ENCODE measurements around the gene STXBP5L. TPM values are rescaled to one million over a fixed set of nuclear protein-coding genes. Genes with fewer than 3 reads are reported as not detected.

STXBP5L gene
- polyA plus RNA-seq, 2 of the 4 experiments (the other 2 are of a cell fraction): 0.08 TPM; not detected in 1

GRCh38 chr3:121232309-121233225 is 324.6 kb downstream of the STXBP5L start (continued):
- TF ChIP-seq FOSB (CRISPR knock-in tag; IDR thresholded peaks at IDR 0.05): no peak
- no peak for TF ChIP-seq USF2 (IDR thresholded peaks at IDR 0.05)

GRCh38 chr3:121243208-121243607 is 335.2 kb downstream of the STXBP5L start:
- FAIRE-seq (no peak), ATAC-seq (no peak), DNase-seq (ENCODE audit: low read depth in 1 of 2, low spot score in 1 of 2) (no peak)
- H3K27ac ChIP-seq: no peak overlapping the region
- WGBS (ENCODE audit: missing lambda C conversion rate): 4% methylated on average over 1 of the region's 1 CpG
- H3K4me3 ChIP-seq: no peak overlapping the region
- TF ChIP-seq CBX8 (IDR thresholded peaks at IDR 0.05) (no peak), NPAS2 (CRISPR knock-in tag; IDR thresholded peaks at IDR 0.05; ENCODE audit: borderline replicate concordance) (no peak), PBX3 (IDR thresholded peaks at IDR 0.05) (no peak), CEBPB (IDR thresholded peaks at IDR 0.05) (no peak), ESRRA (IDR thresholded peaks at IDR 0.05; ENCODE audit: borderline replicate concordance, low read length) (no peak), RAD21 (conservative IDR thresholded peaks at IDR 0.05 in 1 of 2, IDR thresholded peaks at IDR 0.05 in 1 of 2) (no peak), HOXA7 (CRISPR knock-in tag; IDR thresholded peaks at IDR 0.05) (no peak), POLR2AphosphoS2 (conservative IDR thresholded peaks at IDR 0.05; ENCODE audit: low read length) (no peak), EHF (CRISPR knock-in tag; IDR thresholded peaks at IDR 0.05) (no peak), TFCP2L1 (CRISPR knock-in tag; IDR thresholded peaks at IDR 0.05) (no peak), KDM1A (IDR thresholded peaks at IDR 0.05; ENCODE audit: low read depth) (no peak), KDM5A (IDR thresholded peaks at IDR 0.05) (no peak), HMGXB4 (CRISPR knock-in tag; IDR thresholded peaks at IDR 0.05; ENCODE audit: borderline replicate concordance) (no peak), TP53 (CRISPR knock-in tag; IDR thresholded peaks at IDR 0.05) (no peak)
- H3K4me2 ChIP-seq: no peak overlapping the region
- POLR2A ChIA-PET: no interaction called here
- no peaks in the 10 kb centered on the region for H3K9me3 ChIP-seq
- CTCF ChIA-PET: interaction anchor here (1.9 kb wide), 1 partner anchor 11 kb away, joined by 3 read pairs; no protein-coding TSS in a partner anchor
- no peaks in the 10 kb centered on the region for H3K4me1 ChIP-seq

- no peak for TF ChIP-seq FOSB (CRISPR knock-in tag; IDR thresholded peaks at IDR 0.05)
- TF ChIP-seq NR3C1 (IDR thresholded peaks at IDR 0.05): no peak
- no peak for TF ChIP-seq RARB (CRISPR knock-in tag; IDR thresholded peaks at IDR 0.05)
- no peak for TF ChIP-seq NPAS2 (CRISPR knock-in tag; IDR thresholded peaks at IDR 0.05; ENCODE audit: borderline replicate concordance)
- TF ChIP-seq RCOR1 (IDR thresholded peaks at IDR 0.05; ENCODE audit: low read depth, low read length): no peak
- no peak for TF ChIP-seq HDAC2 (IDR thresholded peaks at IDR 0.05)
- no peak overlapping the region for H3K4me3 ChIP-seq
- no peak for FAIRE-seq
- DNase-seq (ENCODE audit: low read depth in 1 of 2, low spot score in 1 of 2): no peak
- no peak overlapping the region for H3K4me2 ChIP-seq
- ChIA-PET CTCF (no interaction called here), POLR2A (no interaction called here)
- ATAC-seq: no peak
- H3K27ac ChIP-seq: no peak overlapping the region
- 5% methylated on average over 2 of the region's 2 CpGs for WGBS (ENCODE audit: missing lambda C conversion rate)
- no peaks in the 10 kb centered on the region for H3K9me3 ChIP-seq
- no peaks in the 10 kb centered on the region for H3K4me1 ChIP-seq
Measured at GRCh38 chr3:121252676-121253075, 344.7 kb downstream of the STXBP5L start.
